HL-60 (cell line): ENCODE data around the gene IMP4.

ENCODE experiments used
- DNase-seq, 2 experiments: peaks; one replicate each; pipeline ENCODE4 v3.0.0-alpha.2; 2010 to 2020; ENCODE audit warnings: low read depth in 1 of 2, low spot score in 1 of 2
- H3K27ac ChIP-seq: fragments of 250-450 bp; sonication (Bioruptor Pico); replicated peaks from 2 replicates; pipeline ENCODE4 v1.5.1; 2020; ENCODE audit warnings: mild to moderate bottlenecking, moderate library complexity
- H3K27me3 ChIP-seq: fragments of 250-450 bp; sonication (Bioruptor Pico); 2 replicates; pipeline ENCODE4 v1.5.1; 2021; ENCODE audit warnings: mild to moderate bottlenecking, moderate library complexity; ENCODE audit not compliant: insufficient read depth, poor library complexity, severe bottlenecking
- H3K4me3 ChIP-seq: replicated peaks from 2 replicates; pipeline ENCODE4 v1.5.1; 2011; ENCODE audit warnings: mild to moderate bottlenecking, control low read depth, low read length; ENCODE audit not compliant: insufficient read depth
- GABPA ChIP-seq: IDR thresholded peaks from 2 replicates; pipeline ENCODE4 v1.6.1; 2012; ENCODE audit warnings: low read depth
- POLR2AphosphoS5 ChIP-seq: IDR thresholded peaks from 2 replicates; pipeline ENCODE4 v1.6.1; 2012; ENCODE audit warnings: low read depth
- SPI1 ChIP-seq: IDR thresholded peaks from 2 replicates; pipeline ENCODE4 v1.6.1; 2012; ENCODE audit warnings: low read depth, mild to moderate bottlenecking, borderline replicate concordance
- TF ChIP-seq, protein P1 (sequence below): IDR thresholded peaks from one replicate; pipeline ENCODE4 v1.5.1; 2011; ENCODE audit warnings: low read length, control low read depth, inconsistent platforms; ENCODE audit not compliant: insufficient read depth
- TF ChIP-seq, protein P2 (sequence below): IDR thresholded peaks from 2 replicates; pipeline ENCODE4 v1.6.1; 2012; ENCODE audit warnings: low read depth; ENCODE audit not compliant: insufficient replicate concordance

The IMP4 gene

DNA sequence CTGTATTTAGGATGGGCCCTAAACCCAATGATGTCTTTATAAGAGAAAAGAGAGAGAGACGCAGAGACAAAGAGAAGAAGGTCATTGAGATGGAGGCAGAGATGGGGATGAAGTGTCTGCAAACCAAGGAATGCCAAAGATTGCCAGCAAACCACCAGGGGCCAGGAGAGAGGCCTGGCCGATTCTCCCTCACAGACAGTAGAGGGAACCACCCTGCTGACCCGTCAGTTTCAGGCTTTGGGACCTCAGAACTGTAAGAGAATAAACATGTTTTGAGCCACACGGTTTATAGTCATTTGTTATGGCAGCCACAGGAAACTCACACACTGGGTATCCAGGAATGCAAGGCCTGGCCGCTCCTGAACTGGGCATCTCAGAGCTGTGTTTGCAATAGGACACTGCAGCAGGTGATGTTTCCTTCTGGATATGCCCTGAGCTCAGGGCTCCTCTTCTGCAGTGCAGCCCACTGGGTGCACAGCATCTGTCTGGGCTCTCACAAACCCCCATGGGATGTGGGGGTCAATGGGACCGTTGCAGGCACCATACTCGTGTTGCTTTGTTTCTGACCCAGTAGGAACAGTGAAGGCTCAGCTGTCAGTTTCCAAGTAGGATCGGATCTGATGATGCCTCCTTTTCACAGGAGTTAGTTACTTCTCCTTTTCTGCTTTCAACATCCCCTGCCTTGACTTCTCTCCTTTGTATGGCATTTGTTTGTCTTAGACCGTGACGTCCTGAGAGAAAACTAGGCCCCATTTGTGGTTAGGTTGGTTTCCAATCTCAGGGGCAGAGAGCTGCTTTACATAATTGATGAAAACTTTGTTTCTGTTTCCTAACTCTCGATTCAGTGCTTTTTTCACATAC is 34.0 kb downstream of the IMP4 start:
- Histone ChIP-seq H3K27me3 (no peaks in the 10 kb centered on the region), H3K27ac (no peak overlapping the region), H3K4me3 (no peak overlapping the region)
- no peak for DNase-seq
- TF ChIP-seq GABPA: no peak
- TF ChIP-seq, protein P1, sequence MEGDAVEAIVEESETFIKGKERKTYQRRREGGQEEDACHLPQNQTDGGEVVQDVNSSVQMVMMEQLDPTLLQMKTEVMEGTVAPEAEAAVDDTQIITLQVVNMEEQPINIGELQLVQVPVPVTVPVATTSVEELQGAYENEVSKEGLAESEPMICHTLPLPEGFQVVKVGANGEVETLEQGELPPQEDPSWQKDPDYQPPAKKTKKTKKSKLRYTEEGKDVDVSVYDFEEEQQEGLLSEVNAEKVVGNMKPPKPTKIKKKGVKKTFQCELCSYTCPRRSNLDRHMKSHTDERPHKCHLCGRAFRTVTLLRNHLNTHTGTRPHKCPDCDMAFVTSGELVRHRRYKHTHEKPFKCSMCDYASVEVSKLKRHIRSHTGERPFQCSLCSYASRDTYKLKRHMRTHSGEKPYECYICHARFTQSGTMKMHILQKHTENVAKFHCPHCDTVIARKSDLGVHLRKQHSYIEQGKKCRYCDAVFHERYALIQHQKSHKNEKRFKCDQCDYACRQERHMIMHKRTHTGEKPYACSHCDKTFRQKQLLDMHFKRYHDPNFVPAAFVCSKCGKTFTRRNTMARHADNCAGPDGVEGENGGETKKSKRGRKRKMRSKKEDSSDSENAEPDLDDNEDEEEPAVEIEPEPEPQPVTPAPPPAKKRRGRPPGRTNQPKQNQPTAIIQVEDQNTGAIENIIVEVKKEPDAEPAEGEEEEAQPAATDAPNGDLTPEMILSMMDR: no peak
- no peak for TF ChIP-seq SPI1
- TF ChIP-seq, protein P2, sequence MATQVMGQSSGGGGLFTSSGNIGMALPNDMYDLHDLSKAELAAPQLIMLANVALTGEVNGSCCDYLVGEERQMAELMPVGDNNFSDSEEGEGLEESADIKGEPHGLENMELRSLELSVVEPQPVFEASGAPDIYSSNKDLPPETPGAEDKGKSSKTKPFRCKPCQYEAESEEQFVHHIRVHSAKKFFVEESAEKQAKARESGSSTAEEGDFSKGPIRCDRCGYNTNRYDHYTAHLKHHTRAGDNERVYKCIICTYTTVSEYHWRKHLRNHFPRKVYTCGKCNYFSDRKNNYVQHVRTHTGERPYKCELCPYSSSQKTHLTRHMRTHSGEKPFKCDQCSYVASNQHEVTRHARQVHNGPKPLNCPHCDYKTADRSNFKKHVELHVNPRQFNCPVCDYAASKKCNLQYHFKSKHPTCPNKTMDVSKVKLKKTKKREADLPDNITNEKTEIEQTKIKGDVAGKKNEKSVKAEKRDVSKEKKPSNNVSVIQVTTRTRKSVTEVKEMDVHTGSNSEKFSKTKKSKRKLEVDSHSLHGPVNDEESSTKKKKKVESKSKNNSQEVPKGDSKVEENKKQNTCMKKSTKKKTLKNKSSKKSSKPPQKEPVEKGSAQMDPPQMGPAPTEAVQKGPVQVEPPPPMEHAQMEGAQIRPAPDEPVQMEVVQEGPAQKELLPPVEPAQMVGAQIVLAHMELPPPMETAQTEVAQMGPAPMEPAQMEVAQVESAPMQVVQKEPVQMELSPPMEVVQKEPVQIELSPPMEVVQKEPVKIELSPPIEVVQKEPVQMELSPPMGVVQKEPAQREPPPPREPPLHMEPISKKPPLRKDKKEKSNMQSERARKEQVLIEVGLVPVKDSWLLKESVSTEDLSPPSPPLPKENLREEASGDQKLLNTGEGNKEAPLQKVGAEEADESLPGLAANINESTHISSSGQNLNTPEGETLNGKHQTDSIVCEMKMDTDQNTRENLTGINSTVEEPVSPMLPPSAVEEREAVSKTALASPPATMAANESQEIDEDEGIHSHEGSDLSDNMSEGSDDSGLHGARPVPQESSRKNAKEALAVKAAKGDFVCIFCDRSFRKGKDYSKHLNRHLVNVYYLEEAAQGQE: no peak
- no peak for TF ChIP-seq POLR2AphosphoS5

DNA sequence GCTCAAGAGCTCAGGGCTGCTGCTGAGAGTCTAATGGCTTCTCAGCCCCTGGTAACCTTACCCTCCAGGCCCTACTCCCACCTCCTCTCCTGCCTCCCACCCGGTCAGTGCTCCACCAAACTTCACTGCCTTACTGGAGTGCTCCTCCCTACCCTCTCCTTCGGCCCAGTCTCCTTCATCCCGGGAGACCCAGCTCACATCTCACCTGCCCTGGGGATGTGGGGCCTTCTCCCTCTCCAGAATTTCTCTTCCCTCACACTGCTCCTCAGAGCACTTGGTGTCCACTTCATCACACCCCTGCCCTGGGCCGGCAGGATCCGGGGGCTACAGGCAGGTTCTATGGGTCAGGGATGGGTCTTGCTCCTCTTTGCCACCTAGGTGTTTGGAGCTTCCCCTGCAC is 34.8 kb downstream of the IMP4 start:
- H3K4me3 ChIP-seq: no peak overlapping the region
- no peak overlapping the region for H3K27ac ChIP-seq
- no peaks in the 10 kb centered on the region for H3K27me3 ChIP-seq
- TF ChIP-seq POLR2AphosphoS5 (no peak), SPI1 (no peak), GABPA (no peak)
- TF ChIP-seq, protein P1: no peak
- TF ChIP-seq, protein P2: no peak
- DNase-seq: no peak

DNA sequence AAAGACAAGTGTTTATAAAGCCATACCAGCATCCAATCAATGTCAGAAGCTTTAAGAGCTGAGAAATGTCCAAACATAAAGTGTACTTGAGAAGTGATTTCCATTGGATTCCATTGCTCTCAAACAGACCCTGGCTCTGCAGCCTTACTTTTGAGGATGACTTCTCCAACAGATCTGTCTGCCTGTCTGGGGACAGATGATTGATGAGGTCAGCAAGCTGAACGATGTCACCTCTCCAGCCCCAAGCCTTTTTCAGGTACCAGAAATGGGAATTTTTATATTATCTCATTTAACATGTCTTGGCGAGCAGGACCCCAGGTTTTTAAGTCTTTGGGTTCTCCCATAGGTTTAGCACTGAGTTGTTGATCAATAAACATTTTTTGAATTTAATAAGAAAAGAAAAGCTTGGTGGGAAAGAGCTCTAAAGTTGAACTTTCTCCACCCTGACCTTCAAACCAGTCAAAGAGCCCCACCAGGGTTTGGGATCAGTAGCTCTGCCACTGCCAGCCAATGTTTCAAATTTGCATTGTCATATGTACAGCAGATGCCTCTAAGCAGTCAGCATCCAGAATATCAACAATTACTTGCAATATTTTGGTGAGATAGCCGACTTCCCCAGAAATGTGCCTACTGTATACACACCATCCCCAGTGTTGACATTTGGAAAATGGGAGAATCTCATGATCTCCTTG is 35.7 kb downstream of the IMP4 start:
- no peak overlapping the region for H3K27ac ChIP-seq
- TF ChIP-seq, protein P2: no peak
- TF ChIP-seq POLR2AphosphoS5 (no peak), SPI1 (no peak)
- TF ChIP-seq, protein P1: no peak

More for the DNA sequence above, 35.7 kb downstream of the IMP4 start:
- H3K27me3 ChIP-seq: no peaks in the 10 kb centered on the region
- H3K4me3 ChIP-seq: no peak overlapping the region
- DNase-seq: no peak
